NOMO-1 treated with dmso at 0.1 percent for 144 hours (cell line): ENCODE measurements around the gene VWA3A.
"Not testable (repeated sequence)": the region's sequence is repeated elsewhere in the genome, so short reads cannot be mapped to it uniquely, and the experiment has no call there.

ENCODE experiments used
- DNase-seq: peaks from one replicate; lab custom pipeline; 2025; ENCODE audit not compliant: unreplicated experiment; lab: John Stamatoyannopoulos, UW

The VWA3A gene

DNA sequence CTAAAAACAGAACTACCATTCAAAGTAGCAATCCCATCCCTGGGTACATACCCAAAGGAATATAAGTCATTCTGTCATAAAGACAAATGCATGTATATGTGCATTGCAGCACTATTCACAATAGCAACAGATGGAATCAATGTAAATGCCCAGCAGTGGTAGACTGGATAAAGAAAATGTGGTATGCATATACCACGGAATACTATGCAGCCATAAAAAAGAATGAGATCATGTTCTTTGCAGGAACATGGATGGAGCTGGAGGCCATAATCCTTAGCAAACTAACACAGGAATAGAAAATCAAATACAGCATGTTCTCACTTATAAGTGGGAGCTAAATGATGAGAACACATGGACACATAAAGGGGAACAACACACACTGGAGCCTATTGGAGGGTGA is 36.2 kb downstream of the VWA3A start:
- not testable (repeated sequence) for DNase-seq

DNA sequence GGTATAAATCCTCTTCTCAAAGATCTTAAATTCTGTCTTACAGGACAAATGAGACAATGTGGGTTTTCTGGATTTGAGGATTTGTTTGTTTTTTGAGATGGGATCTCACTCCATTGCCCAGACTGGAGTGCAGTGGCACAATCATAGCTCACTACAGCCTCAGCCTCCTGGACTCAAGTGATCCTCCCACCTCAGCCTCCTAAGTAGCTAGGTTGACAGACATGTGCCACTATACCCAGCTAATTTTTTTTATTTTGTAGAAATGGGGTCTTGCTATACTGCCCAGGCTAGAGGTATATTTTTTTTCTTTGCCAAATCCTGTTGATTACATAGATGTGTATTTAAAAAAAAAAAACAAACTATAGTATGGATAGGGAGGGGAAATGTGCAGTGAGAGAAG is 38.2 kb downstream of the VWA3A start:
- no peak for DNase-seq

DNA sequence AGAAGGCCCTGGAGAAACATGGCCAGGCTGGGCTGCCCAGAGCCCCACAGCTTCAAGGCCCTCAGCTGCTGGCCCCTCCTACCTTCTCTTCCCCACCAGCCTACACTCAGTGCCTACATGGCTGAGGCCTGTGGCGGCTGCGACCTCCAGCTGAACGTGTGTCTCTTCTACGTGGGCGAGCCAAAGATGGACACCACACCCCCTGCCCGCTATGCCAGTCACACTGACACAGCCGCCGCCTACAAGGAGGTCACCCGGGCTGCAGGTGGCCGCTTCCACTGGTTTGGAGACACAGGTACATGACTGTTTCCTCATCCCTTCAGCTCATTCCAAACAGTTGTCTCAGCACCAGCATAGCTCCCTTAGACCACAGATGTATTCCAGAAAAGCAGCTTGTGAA is 40.5 kb downstream of the VWA3A start:
- DNase-seq, result no peak

DNA sequence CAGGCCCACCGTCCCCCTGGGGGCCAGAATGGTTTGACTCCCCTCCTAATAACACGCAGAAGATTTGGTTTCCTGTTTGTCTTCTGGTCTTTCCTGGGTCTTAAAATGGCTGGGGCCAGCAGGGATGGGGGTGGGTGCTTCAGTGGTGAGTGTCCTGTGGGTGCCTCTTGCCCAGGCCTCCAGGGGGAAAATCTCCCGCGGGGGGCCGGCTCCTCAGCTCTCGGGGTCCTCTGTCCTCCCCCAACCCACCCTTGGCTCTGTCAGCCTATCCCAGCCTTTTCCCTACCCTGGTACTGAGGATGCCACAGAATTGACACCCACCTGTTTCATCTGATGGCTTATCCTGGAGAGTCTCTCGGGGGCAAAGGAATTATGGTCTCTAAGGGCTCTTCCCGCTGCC is 46.1 kb downstream of the VWA3A start:
- DNase-seq, result no peak

DNA sequence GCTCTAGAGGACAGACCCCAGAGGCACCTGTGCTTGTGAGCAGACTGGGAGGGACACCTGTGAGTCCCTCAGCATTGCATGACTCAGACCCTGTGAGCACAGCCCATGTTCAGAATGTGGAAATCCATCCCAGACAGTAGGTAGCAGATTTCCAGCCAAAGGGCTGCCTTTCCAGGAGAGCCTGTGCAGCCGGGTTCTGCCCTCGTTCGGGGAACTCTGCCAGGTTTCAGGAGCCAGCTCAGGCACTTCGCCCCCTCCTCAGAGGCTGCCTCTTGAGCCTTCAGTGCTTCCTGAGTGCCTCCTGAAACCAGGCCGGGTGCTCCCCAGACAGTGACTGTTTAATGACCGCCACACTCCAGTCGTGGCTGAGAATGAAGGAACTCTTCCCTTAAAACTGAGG is 46.7 kb downstream of the VWA3A start:
- DNase-seq, result no peak

DNA sequence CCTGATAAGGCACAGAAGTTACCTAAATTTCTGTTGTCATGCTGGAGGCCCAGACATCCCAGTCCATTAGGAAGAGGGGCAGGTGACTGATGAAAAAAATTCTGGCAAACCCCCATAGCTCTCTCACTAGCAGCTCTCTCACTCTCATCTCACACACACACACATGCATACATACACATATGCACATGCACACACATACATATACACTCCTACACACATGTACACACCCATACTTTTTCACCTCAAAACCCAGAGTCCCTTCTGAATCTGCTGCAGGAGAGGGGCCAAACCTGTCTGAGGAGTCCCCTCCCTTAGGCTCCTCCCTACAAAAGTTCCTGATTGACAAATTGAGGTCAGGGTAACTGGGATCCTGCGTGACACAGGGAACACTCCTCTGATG is 47.4 kb downstream of the VWA3A start:
- no peak for DNase-seq

DNA sequence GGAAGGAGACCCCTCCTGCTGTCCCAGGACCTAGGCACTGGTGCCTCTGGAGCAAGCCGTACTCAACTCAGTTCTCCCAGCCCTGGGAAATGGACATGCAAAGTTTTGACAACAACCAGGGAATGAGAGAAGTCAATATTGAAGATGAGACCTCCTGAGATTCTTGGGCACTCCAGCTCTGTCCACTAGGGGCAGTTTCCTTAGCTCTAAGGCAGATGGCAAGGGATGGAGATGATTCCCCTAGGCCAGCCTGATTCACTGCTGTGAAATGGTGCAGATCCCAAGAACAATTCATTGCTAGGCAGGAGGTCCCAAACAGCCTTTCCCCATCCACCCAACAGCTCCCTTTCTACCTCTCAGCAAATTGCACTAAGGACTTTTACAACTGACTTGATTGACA is 49.4 kb downstream of the VWA3A start:
- no peak for DNase-seq

DNA sequence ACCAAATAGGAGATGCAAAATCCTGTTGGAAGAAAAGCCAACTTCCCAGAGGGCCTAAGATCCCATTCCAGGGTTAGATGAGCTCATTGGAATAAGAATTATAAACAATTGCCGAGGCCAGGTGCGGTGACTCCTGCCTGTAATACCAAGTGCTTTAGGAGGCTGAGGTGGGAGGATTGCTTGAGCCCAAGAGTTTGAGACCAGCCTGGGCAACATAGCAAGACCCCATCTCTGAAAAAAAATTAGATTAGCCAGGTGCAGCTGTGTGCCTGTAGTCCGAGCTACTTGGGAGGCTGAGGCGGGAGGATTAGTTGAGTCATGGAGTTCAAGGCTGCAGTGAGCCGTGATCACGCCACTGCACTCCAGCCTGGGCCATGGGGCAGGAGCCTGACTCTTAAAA is 52.2 kb downstream of the VWA3A start:
- no peak for DNase-seq

DNA sequence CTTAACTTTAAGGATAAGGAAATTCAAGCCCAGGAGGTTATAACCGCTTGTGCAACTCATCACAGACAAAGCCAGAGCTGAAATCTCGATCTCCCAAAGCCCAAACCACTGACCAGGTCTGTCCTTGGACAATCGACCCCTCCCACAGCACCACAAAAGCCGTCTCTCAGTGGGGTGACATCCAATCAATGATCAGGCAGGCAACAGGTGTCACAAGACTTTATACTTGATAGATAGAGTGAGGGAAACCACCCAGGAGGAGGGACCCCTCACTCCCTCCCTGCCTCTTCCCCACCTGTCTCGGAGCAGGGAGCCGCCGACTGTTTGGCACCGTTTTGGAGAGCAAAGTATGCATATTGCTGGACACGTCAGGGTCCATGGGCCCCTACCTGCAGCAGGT is 55.5 kb downstream of the VWA3A start:
- DNase-seq, result no peak

DNA sequence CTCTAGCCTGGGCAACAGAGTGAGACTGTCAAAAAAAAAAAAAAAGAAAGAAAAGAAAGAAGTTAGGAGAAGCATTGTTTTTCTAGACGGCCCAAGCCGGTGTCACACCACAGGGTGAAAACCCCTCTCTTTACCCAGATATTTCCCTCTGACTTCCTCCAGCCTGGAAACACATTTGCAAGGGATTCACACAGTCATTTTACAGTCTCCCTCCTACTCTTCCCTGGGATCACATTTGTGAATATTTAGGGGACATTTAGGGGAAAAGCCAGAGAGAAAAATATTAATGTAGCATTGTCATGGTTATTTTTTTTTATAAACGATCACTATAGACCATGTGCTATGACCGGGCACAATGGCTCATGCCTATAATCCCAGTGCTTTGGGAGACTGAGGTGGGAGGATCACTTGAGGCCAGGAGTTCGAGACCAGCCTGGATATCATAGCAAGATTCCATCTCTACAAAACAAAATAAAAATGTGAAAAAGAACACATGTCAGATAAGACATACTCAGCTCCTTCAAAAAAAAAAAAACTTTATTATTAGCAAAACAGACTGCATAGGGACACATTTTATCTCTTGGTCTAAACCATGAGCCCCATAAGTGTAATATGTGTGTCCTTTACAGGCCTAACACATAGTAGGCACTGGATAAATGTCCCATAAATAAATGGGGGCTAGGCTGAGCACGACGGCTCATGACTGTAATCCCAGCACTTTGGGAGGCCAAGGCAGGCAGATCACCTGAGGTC is 59.1 kb downstream of the VWA3A start:
- no peak for DNase-seq

DNA sequence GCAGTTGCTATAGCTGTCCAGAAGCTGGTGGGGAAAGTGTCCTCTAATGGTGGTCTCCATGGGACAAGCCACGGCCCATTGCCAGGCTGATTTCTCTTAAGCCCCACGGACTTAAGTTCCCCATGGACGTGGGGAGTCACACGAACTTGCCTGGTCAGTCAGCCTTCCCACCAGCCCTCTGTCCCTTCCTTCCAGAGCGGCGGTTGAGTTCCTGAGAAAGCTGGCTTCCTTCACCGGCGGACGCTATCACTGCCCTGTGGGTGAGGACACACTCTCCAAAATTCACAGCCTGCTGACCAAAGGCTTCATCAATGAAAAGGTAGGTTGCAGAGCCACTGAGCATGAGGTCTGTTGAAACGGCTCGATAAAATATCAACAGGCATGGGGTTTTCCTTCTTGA is 60.0 kb downstream of the VWA3A start:
- DNase-seq, result no peak

DNA sequence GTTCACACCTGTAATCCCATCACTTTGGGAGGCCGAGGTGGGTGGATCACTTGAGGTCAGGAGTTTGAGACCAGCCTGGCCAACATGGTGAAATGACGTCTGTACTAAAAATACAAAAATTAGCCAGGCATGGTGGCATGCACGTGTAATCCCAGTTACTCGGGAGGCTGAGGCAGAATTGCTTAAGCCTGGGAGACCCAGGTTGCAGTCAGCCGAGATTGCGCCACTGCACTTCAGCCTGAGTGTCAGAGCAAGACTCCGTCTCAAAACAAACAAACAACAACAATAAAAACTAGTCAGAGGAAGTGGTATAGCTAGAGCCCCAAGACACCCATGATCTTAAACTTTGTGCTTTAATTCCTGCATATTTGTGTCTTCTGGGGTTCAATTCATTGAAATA is 60.7 kb downstream of the VWA3A start:
- not testable (repeated sequence) for DNase-seq

DNA sequence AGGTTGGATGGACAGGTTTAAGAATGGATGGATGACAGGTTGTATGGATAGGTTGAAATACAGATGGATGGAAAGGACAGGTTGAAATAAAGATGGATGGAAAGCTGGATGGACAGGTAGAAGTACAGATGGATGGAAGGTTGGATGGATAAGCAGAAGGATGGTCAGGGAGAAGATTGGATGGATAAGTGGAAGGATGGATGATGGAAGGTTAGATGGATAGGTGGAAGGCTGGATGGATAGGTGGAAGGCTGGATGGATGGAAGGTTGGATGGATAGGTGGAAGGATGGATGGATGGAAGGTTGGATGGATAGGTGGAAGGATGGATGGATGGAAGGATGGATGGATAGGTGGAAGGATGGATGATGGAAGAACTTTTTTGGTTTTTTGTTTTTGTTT is 69.1 kb downstream of the VWA3A start:
- no peak for DNase-seq

DNA sequence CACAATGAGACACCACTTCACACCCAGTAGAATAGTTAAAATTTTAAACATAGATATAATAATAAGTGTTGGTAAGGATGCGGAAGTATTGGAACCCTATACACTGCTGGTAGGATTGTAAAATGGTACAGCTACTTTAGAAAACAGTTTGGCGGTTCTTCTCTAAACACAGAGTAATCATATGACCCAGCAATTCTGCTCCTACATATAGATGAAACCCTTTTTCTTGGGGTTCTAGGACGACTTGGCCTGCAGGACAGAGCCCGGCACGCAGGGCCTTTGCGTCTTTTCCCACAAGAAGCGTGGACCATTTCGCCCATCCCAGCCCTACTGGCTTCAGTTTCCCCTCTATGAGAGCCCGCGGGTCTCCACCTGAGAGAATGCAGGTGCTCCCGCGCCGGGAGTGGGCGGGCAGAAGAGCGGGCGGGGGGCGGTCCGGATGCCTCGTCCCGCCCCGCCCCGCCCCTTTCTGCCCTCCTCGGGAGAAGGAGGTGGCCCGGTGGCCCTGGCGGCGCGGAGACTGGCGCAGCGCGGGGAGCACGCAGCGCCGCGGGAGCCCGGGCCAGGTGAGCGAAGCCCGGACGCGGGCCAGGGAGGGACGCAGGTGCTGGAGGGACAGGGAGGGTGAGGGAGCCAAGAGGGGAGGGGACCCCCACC is 69.8 kb downstream of the VWA3A start, which contains the start of gene SDR42E2:
Gene SDR42E2, plus strand, starts transcription at position 508 of the 657 bp plus-strand sequence. CDS start 3,077 bp downstream, outside the sequence.
- DNase-seq, result no peak

DNA sequence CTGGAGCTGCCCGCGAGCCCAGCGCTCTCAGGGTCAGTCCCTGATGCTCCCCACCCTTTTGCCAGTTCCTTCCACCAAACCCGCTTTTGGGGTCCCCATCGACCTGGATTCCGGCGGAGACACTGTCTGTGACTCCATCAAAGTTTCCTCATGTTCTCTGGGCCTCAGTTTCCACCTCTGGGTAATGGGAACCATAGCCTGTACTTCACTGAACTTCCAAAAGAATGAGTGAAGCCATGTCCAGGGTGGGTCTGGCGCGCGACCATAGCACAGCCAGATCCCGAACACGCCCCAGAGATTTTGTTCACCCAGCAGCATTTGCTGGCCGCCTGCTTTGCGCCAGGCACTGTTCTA is 70.3 kb downstream of the VWA3A start:
- no peak for DNase-seq

DNA sequence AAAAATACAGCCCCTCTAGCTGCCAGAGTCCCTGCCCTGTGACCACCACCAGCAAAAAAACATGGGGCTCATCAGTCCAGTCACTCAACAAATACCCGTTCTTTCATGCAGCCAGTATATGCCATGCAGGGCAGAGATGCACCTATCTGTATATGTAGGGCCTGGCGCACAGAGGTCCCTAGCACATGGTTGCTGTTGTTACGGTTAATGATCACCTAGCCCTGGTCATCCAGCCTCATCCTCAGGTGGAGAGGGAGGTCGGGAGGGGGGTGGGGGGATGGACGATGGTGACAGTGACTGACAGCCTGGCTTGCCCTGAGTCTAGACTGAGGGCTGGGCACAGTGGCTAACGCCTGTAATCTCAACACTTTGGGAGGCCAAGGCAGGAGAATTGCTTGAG is 71.5 kb downstream of the VWA3A start:
- DNase-seq, result no peak

DNA sequence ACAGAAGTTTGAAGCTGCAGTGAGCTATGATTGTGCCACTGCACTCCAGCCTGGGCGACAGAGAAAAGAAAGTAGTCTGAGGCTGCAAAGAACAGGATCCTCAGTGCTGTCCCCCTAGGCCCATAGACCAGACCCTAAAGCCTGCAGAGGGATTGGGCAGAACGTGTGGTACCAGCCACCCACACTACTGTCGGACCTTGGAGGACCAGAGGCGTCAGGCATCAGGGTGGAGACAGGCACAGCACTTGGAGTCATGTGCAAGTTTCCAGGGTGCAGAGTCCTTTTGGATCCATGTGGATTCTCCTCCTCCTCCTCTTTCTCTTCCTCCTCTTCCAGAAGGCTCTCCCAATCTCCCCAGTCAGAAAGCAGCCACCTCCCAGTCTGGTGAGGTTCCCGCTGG is 72.1 kb downstream of the VWA3A start:
- DNase-seq, result no peak

DNA sequence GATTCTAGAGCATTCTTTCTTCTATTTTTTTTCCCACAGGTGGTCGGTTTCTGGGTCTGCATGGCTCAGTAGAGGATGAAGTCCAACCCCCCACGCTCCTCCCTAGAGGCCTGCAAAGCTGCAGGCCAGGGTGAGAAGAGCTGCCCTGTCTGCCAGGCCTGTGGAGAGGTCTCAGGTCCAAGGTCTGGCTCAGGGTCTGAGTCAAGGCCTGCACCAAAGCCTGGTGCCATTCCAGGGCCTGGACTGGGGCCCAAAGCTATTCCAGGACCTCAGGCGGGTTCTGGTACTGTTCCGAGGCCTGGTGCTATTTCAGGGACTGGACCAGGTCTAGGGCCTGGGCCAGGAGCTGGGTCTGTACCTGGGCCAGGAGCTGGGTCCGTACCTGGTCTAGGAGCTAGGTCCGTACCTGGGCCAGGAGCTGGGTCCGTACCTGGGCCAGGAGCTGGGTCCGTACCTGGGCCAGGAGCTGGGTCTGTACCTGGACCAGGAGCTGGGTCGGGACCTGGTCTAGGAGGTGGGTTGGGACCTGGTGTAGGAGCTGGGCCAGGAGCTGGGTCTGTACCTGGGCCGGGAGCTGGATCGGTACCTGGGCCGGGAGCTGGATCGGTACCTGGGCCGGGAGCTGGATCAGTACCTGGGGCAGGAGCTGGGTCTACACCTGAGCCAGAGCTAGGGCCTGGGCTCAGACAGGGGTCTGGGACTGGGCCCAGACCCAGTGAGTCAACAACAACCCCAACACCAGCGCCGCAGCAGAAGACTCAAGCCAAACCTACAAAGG is 73.4 kb downstream of the VWA3A start:
- DNase-seq, result no peak

DNA sequence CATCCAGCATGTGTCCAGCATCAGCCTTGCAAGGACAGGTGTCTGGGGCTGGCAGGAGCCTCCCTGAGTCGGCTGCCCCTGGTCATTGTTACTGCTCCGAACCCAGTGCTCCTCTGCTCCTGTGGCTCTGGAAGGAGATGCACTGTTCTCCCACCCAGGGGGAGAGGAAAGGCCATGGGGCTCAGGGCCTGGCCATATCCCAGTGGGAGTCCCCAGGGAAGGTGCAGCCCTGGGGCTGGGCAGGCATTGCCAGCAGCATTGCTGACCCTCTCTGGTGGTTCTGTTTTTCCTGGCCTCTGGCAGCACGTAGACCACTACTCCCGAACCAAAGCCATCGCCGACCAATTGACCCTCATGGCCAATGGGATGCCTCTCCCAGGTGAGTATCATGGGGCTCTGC is 79.6 kb downstream of the VWA3A start:
- no peak for DNase-seq

DNA sequence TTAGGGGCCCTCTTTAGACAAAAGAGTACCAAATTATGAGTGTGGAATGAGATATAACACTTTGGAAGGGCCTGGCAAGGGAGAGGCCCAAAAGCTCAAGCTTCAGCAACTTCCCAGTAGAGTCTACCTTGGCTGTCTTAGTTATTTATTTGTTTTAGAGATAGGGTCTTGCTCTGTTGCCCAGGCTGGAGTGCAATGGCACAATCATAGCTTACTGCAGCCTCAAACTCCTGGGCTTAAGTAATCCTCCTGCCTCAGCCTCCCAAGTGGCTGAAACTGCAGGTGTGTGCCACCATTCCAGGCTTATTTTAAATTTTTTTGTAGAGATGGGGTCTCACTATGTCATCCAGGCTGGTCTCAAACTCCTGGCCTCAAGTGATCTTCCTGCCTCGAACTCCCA is 80.3 kb downstream of the VWA3A start:
- not testable (repeated sequence) for DNase-seq

DNA sequence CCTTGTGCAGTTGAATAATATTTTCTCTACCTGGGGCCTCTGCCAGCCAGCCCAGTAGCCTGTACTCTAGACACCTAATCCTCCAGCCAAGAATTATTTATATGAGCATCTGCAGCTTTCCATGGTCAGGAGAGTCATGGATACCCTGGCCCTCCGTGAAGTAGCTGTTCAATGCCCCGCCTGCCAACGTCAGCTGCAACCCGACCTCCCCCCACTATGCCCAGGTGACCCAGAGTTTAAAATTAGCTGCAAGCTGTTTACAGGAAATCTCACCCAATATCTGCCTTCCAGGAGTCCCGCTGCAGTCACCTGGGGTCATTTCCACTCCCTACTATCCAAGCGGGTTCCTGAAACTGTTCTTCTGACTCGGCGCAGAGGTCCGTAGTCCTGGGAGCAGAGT is 82.3 kb downstream of the VWA3A start:
- DNase-seq, result no peak
